Endodermal cell (in vitro differentiated cells): Measurements from ENCODE around the gene CCDC97. TPM values are rescaled to one million over a fixed set of nuclear protein-coding genes. Genes with fewer than 3 reads are reported as not detected.

Experiments used
- DNase-seq: peaks from one replicate; pipeline ENCODE4 v3.0.0-alpha.2; 2017
- H3K27ac ChIP-seq: 2 replicates; pipeline ENCODE4 v1.5.1; 2013; ENCODE audit warnings: mild to moderate bottlenecking, low read depth, low read length, moderate library complexity
- H3K27me3 ChIP-seq: 2 replicates; pipeline ENCODE4 v1.6.1; 2013; ENCODE audit warnings: mild to moderate bottlenecking, low read length, moderate library complexity; ENCODE audit not compliant: insufficient read depth, control insufficient read depth, poor library complexity, severe bottlenecking
- H3K36me3 ChIP-seq: 2 replicates; pipeline ENCODE4 v1.7.0; 2013; ENCODE audit warnings: mild to moderate bottlenecking, low read length, moderate library complexity; ENCODE audit not compliant: control insufficient read depth, insufficient read depth
- H3K4me1 ChIP-seq: one replicate; pipeline ENCODE4 v1.7.0; 2013; ENCODE audit warnings: low read length; ENCODE audit not compliant: control insufficient read depth, insufficient read depth
- H3K4me3 ChIP-seq: 2 replicates; pipeline ENCODE4 v1.5.1; 2013; ENCODE audit warnings: mild to moderate bottlenecking, low read length, moderate library complexity
- H3K9ac ChIP-seq: 2 replicates; pipeline ENCODE4 v1.6.1; 2013; ENCODE audit warnings: mild to moderate bottlenecking, low read length, moderate library complexity; ENCODE audit not compliant: poor library complexity, severe bottlenecking; ENCODE audit errors: extremely low read depth
- H3K9me3 ChIP-seq: 2 replicates; pipeline ENCODE4 v1.6.1; 2013; ENCODE audit warnings: mild to moderate bottlenecking, low read length, moderate library complexity; ENCODE audit not compliant: control insufficient read depth
- H3K27ac Mint-ChIP-seq: 2 replicates; pipeline ENCODE4 v1.8.0; 2020; ENCODE audit warnings: mixed read lengths
- H3K27me3 Mint-ChIP-seq: 2 replicates; pipeline ENCODE4 v1.8.0; 2021; ENCODE audit warnings: mild to moderate bottlenecking, mixed read lengths; ENCODE audit not compliant: insufficient read depth
- H3K36me3 Mint-ChIP-seq: 2 replicates; pipeline ENCODE4 v1.8.0; 2020; ENCODE audit warnings: low read depth, mixed read lengths
- H3K4me1 Mint-ChIP-seq: 2 replicates; pipeline ENCODE4 v1.8.0; 2020; ENCODE audit warnings: mixed read lengths
- H3K4me3 Mint-ChIP-seq: 2 replicates; pipeline ENCODE4 v1.8.0; 2020; ENCODE audit warnings: mild to moderate bottlenecking, moderate library complexity, mixed read lengths
- H3K9me3 Mint-ChIP-seq: 2 replicates; pipeline ENCODE4 v1.8.0; 2020; ENCODE audit warnings: mild to moderate bottlenecking, mixed read lengths
- CTCF ChIP-seq: fragments of 200-600 bp; sonication (generic); conservative IDR thresholded peaks from 2 replicates; pipeline ENCODE4 v1.5.0; 2021; ENCODE audit warnings: antibody characterized with exemption, mild to moderate bottlenecking
- WGBS, 2 experiments: methylation state at CpG; one replicate each; pipeline versions ENCODE4 v1.1.5 to v1.1.7; 2013; ENCODE audit warnings: missing lambda C conversion rate in 2 of 2, mixed read lengths in 1 of 2; ENCODE audit not compliant: insufficient coverage in 1 of 2, insufficient read length in 1 of 2; 5-methylcytosine and 5-hydroxymethylcytosine counted together
- total RNA-seq, 2 donors: library from RNA; stranded (reverse); fragmentation: NEBNext Ultra II Directional in 1 of 2; extraction: Animal tissue kit (Norgen Biotek cat#: 25700) in 1 of 2; gene quantifications; 2 replicates in 1 of 2; 3 replicates in 1 of 2; pipeline ENCODE4 v1.2.1, GENCODE V29; 2021

CCDC97 gene
- total RNA-seq, 2 donors from 2014 or later: 38.4 to 44.6 TPM

DNA sequence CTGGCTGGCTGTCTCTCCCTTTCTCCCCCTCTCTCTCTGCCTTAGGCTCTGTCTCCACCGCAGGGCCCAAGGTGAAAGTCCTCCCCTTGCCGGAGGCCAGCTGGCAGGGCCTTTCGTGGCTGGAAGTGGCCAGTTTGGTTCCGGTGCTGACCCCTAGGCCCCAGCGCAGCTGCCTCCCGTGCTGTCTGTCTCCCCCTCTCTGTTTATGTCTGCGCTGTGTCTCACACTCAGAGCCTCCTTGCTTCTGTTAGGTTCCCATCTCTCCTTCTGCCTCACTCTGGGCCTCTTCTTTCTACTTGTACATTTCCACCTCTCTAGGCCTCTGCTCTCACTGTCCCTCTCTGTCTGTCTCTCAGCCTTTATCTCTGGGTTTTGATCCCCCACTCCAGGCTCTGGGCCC, 13.1 kb downstream of the CCDC97 start:
- TF ChIP-seq CTCF: no peak
- Histone ChIP-seq H3K27me3 (no peaks in the 10 kb centered on the region), H3K27ac (peak overlapping the region; percentile 75), H3K36me3 (peaks cover 40% of the 10 kb centered on the region), H3K9ac (peak overlapping the region; percentile 58), H3K9me3 (no peaks in the 10 kb centered on the region), H3K4me1 (peaks cover 20% of the 10 kb centered on the region), H3K4me3 (no peak overlapping the region)
- DNase-seq: peak; percentile 61
- Mint-ChIP-seq H3K36me3 (peaks cover 36% of the 10 kb centered on the region), H3K4me3 (no peak overlapping the region), H3K27me3 (no peaks in the 10 kb centered on the region), H3K9me3 (no peaks in the 10 kb centered on the region), H3K4me1 (peaks cover 47% of the 10 kb centered on the region), H3K27ac (peak overlapping the region; percentile 89)
- WGBS, 2 experiments: 73 to 84% methylated on average over 6 to 7 of the region's 7 CpGs

- H3K27ac ChIP-seq: peak overlapping the region; percentile 75
- peaks cover 42% of the 10 kb centered on the region for H3K36me3 ChIP-seq
- H3K9me3 ChIP-seq: no peaks in the 10 kb centered on the region
- Mint-ChIP-seq H3K27me3 (no peaks in the 10 kb centered on the region), H3K4me3 (no peak overlapping the region), H3K9me3 (no peaks in the 10 kb centered on the region), H3K4me1 (peaks cover 52% of the 10 kb centered on the region), H3K36me3 (peaks cover 39% of the 10 kb centered on the region), H3K27ac (peak overlapping the region; percentile 89)
- no peak for TF ChIP-seq CTCF
- H3K9ac ChIP-seq: peak overlapping the region; percentile 58
- DNase-seq: peak; percentile 93
- WGBS, 2 experiments: 38 to 83% methylated on average over 4 to 15 of the region's 16 CpGs
- peaks cover 20% of the 10 kb centered on the region for H3K4me1 ChIP-seq
- H3K4me3 ChIP-seq: no peak overlapping the region
- H3K27me3 ChIP-seq: no peaks in the 10 kb centered on the region
These were observed 13.6 kb downstream of the CCDC97 start for GRCh38 chr19:41323430-41324125.

GRCh38 chr19:41324231-41324702, 14.3 kb downstream of the CCDC97 start:
- DNase-seq: peak; percentile 78
- Histone ChIP-seq H3K27ac (peak overlapping the region; percentile 75), H3K27me3 (no peaks in the 10 kb centered on the region), H3K9me3 (no peaks in the 10 kb centered on the region), H3K4me1 (peaks cover 20% of the 10 kb centered on the region), H3K36me3 (peaks cover 38% of the 10 kb centered on the region), H3K4me3 (no peak overlapping the region), H3K9ac (peak overlapping the region; percentile 58)
- no peak for TF ChIP-seq CTCF
- no peaks in the 10 kb centered on the region for H3K27me3 Mint-ChIP-seq
- H3K4me1 Mint-ChIP-seq: peaks cover 55% of the 10 kb centered on the region
- peak overlapping the region; percentile 61 for H3K4me3 Mint-ChIP-seq
- 70 to 76% methylated on average over 7 of the region's 7 CpGs for WGBS, 2 experiments
- peaks cover 38% of the 10 kb centered on the region for H3K36me3 Mint-ChIP-seq
- H3K9me3 Mint-ChIP-seq: no peaks in the 10 kb centered on the region
- peak overlapping the region; percentile 89 for H3K27ac Mint-ChIP-seq
